PFSK-1 (cell line): ENCODE results near the gene TMPRSS11B.

Experiments used
- POLR2AphosphoS5 ChIP-seq: IDR thresholded peaks from 2 replicates; pipeline ENCODE4 v1.6.1; 2012; ENCODE audit warnings: low read depth, mild to moderate bottlenecking, control low read depth, low read length, moderate library complexity
- REST ChIP-seq, 2 experiments: IDR thresholded peaks; 2 replicates each; pipeline versions ENCODE4 v1.6.1 to v1.8.0; 2011 to 2012; ENCODE audit warnings: low read depth in 2 of 2, low read length in 2 of 2, control low read depth in 1 of 2, inconsistent platforms in 1 of 2, mild to moderate bottlenecking in 1 of 2, moderate library complexity in 1 of 2; ENCODE audit not compliant: insufficient read depth in 1 of 2

- TF ChIP-seq REST (IDR thresholded peaks at IDR 0.05; ENCODE audit: insufficient read depth in 1 of 2, low read depth in 2 of 2, low read length in 2 of 2) (no peak), POLR2AphosphoS5 (no peak)
Observed at GRCh38 chr4:68184923-68185322, 60.6 kb downstream of the TMPRSS11B start.
